ENCODE measurements around the gene CNTRL. TPM values are rescaled to one million over a fixed set of nuclear protein-coding genes. Genes with fewer than 3 reads are reported as not detected.

CNTRL gene
- total and polyA plus RNA-seq, 2 experiments from 2014 or later: 3.4 to 7.9 TPM

DNA sequence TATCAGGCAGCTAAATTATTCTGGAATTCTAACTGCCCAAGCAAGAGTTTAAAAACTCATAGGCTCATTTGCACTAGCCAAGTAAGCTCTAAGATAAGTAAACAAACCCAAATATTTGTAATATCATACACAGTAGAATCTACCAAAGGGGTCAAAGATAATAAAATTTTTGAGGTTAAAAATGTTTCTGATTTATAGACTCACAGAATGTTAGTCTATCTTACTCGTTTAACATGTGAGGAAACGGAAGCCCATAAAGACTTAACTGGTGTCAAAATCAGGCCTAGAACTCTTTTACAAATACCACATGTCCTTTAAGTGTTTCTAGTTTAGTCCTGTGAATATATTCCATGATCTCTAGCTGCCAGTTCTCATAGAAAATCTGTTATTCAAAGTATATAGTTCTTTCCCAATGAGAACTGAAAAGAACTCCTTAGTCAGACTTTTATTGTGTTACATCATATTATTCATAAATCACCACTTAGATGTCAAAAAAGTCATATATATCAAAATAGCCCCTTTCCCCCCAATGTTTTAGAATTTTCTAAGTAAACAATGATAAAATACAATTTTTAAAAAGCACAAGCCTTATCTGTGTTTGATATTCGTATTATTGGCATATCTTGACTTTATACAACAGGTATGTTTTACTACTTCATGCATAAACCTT lies 113.0 kb downstream of the CNTRL start:
- TF ChIP-seq, protein P1, sequence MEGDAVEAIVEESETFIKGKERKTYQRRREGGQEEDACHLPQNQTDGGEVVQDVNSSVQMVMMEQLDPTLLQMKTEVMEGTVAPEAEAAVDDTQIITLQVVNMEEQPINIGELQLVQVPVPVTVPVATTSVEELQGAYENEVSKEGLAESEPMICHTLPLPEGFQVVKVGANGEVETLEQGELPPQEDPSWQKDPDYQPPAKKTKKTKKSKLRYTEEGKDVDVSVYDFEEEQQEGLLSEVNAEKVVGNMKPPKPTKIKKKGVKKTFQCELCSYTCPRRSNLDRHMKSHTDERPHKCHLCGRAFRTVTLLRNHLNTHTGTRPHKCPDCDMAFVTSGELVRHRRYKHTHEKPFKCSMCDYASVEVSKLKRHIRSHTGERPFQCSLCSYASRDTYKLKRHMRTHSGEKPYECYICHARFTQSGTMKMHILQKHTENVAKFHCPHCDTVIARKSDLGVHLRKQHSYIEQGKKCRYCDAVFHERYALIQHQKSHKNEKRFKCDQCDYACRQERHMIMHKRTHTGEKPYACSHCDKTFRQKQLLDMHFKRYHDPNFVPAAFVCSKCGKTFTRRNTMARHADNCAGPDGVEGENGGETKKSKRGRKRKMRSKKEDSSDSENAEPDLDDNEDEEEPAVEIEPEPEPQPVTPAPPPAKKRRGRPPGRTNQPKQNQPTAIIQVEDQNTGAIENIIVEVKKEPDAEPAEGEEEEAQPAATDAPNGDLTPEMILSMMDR (IDR thresholded peaks at IDR 0.05; ENCODE audit: poor library complexity): no peak
- TF ChIP-seq EZH2phosphoT487 (IDR thresholded peaks at IDR 0.05; ENCODE audit: low read depth, severe bottlenecking, unreplicated experiment): no peak
- Histone ChIP-seq H3K9me3 (ENCODE audit: low read depth) (no peaks in the 10 kb centered on the region), H3K4me3 (no peak overlapping the region), H3K27me3 (no peaks in the 10 kb centered on the region), H3K9me2 (replicated peaks; ENCODE audit: insufficient read depth) (no peaks in the 10 kb centered on the region), H3K79me2 (peaks cover 93% of the 10 kb centered on the region), H3K4me2 (peak overlapping the region; percentile 6), H3K36me3 (replicated peaks; ENCODE audit: insufficient read depth, low read depth) (no peaks in the 10 kb centered on the region), H3K27ac (no peak overlapping the region), H2AFZ (no peak overlapping the region), H3K4me1 (ENCODE audit: insufficient read depth) (peaks cover 20% of the 10 kb centered on the region), H4K20me1 (ENCODE audit: insufficient read depth, poor library complexity, severe bottlenecking) (peaks cover 68% of the 10 kb centered on the region)
- DNase-seq (ENCODE audit: low spot score): no peak
- 62% methylated on average over 3 of the region's 3 CpGs for WGBS (ENCODE audit: low lambda C conversion rate, missing lambda C conversion rate)

- H3K4me1 ChIP-seq (ENCODE audit: insufficient read depth): peaks cover 8% of the 10 kb centered on the region
- 95% methylated on average over 1 of the region's 1 CpG for WGBS (ENCODE audit: low lambda C conversion rate, missing lambda C conversion rate)
- H3K4me3 ChIP-seq: no peak overlapping the region
- H3K27me3 ChIP-seq: no peaks in the 10 kb centered on the region
- peaks cover 80% of the 10 kb centered on the region for H4K20me1 ChIP-seq (ENCODE audit: insufficient read depth, poor library complexity, severe bottlenecking)
- no peak overlapping the region for H2AFZ ChIP-seq
- no peak overlapping the region for H3K27ac ChIP-seq
- H3K36me3 ChIP-seq (replicated peaks; ENCODE audit: insufficient read depth, low read depth): no peaks in the 10 kb centered on the region
- no peak overlapping the region for H3K4me2 ChIP-seq
- H3K9me2 ChIP-seq (replicated peaks; ENCODE audit: insufficient read depth): no peaks in the 10 kb centered on the region
- no peaks in the 10 kb centered on the region for H3K9me3 ChIP-seq (ENCODE audit: low read depth)
- H3K79me2 ChIP-seq: peaks cover 97% of the 10 kb centered on the region
- DNase-seq (ENCODE audit: low spot score): no peak
- no peak for TF ChIP-seq EZH2phosphoT487 (IDR thresholded peaks at IDR 0.05; ENCODE audit: low read depth, severe bottlenecking, unreplicated experiment)
- TF ChIP-seq, protein P1 (IDR thresholded peaks at IDR 0.05; ENCODE audit: poor library complexity): no peak
- no peak for TF ChIP-seq EZH2 (IDR thresholded peaks at IDR 0.05; ENCODE audit: borderline replicate concordance)
Observed at GRCh38 chr9:121189006-121189405, 114.3 kb downstream of the CNTRL start.

- Histone ChIP-seq H3K4me3 (no peak overlapping the region), H3K27ac (no peak overlapping the region), H3K4me2 (no peak overlapping the region), H3K79me2 (peaks cover 100% of the 10 kb centered on the region), H3K27me3 (no peaks in the 10 kb centered on the region), H3K4me1 (ENCODE audit: insufficient read depth) (peaks cover 8% of the 10 kb centered on the region), H4K20me1 (ENCODE audit: insufficient read depth, poor library complexity, severe bottlenecking) (peaks cover 84% of the 10 kb centered on the region), H3K9me3 (ENCODE audit: low read depth) (no peaks in the 10 kb centered on the region), H3K9me2 (replicated peaks; ENCODE audit: insufficient read depth) (no peaks in the 10 kb centered on the region), H3K36me3 (replicated peaks; ENCODE audit: insufficient read depth, low read depth) (no peaks in the 10 kb centered on the region), H2AFZ (no peak overlapping the region)
- DNase-seq (ENCODE audit: low spot score): no peak
- TF ChIP-seq EZH2 (IDR thresholded peaks at IDR 0.05; ENCODE audit: borderline replicate concordance) (no peak), EZH2phosphoT487 (IDR thresholded peaks at IDR 0.05; ENCODE audit: low read depth, severe bottlenecking, unreplicated experiment) (no peak)
- TF ChIP-seq, protein P1 (IDR thresholded peaks at IDR 0.05; ENCODE audit: poor library complexity): no peak
- 90% methylated on average over 3 of the region's 3 CpGs for WGBS (ENCODE audit: low lambda C conversion rate, missing lambda C conversion rate)
Observed at GRCh38 chr9:121189660-121190059, 114.9 kb downstream of the CNTRL start.

Measured in hepatocyte (in vitro differentiated cells).